ENCODE data around the gene GPR17.

The GPR17 gene

DNA sequence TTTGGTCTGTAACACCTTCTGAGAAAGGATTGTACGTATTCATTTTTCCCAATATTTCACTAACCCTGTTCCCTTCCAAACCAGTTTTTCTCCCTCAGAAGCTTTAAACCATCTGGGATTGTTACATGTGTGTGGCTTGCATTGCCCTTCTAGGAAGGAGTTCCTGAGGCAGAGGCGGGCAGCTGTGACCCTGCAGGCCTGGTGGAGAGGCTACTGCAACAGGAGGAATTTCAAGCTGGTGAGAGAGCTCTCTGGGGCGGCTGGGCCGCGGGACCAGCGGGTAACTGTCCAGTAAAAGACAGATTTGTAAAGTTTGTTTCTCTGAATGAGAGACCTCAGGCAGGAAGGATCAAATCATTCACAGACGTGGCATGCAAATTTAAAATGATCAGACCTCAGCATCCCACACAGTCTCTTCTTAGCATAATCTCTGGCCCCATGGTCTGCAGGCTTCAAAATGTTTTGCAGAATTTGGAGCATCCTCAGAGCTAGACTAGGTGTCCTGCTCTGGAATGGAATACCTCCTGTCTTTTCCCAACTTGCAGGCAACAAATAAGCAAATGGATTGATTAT is 40.2 kb upstream of the GPR17 start:
- TF ChIP-seq, protein P1, sequence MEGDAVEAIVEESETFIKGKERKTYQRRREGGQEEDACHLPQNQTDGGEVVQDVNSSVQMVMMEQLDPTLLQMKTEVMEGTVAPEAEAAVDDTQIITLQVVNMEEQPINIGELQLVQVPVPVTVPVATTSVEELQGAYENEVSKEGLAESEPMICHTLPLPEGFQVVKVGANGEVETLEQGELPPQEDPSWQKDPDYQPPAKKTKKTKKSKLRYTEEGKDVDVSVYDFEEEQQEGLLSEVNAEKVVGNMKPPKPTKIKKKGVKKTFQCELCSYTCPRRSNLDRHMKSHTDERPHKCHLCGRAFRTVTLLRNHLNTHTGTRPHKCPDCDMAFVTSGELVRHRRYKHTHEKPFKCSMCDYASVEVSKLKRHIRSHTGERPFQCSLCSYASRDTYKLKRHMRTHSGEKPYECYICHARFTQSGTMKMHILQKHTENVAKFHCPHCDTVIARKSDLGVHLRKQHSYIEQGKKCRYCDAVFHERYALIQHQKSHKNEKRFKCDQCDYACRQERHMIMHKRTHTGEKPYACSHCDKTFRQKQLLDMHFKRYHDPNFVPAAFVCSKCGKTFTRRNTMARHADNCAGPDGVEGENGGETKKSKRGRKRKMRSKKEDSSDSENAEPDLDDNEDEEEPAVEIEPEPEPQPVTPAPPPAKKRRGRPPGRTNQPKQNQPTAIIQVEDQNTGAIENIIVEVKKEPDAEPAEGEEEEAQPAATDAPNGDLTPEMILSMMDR (IDR thresholded peaks at IDR 0.05) = no peak

- TF ChIP-seq, protein P1 (IDR thresholded peaks at IDR 0.05) = no peak
Measured at GRCh38 chr2:127606625-127607398, 39.1 kb upstream of the GPR17 start.

- TF ChIP-seq, protein P1 (IDR thresholded peaks at IDR 0.05) = no peak
Measured at GRCh38 chr2:127607399-127607908, 38.5 kb upstream of the GPR17 start.

DNA sequence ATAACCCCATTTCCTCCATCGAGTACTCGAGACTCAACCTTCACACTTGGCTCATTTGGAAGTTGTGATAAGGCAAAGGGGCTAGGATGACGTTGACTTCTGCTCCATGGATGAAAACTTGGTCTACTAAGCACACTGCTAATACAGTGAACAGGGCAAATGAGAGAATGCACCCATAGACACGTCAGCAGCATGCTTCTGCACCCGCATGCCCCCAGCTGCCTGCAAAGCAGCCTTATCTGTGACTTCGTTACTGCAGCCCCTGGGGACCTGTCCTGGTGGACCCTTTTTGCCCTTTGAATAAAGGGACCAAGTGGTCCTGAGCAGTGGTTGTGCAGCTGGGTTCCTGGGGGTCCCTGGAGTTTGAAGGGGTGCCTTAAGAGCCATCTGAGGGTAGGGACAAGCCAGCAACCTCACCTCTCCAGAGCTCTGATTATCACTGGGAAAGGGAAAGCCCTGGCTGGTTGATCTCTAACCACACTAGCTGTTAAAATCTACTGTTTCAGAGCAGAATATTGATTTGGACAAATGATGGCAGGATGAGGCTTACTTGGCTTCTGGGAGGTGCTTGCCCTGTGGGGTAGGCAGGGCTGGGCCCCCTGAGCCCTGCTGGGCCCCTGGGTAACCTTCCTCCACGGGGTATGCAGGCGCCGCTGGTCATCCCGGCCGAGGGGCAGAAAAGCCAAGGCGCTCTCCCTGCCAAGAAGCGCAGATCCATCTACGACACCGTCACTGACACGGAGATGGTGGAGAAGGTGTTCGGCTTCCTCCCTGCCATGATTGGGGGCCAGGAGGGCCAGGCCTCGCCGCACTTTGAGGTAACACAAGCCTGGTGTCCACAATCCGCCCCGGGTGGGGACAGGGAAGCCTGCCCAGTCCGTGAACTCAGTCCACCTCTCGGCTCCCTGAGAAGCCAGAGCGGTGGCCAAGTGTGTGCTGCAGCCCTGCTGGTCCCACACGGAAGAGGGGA is 37.6 kb upstream of the GPR17 start:
- TF ChIP-seq, protein P1 (IDR thresholded peaks at IDR 0.05) = no peak

GRCh38 chr2:127609031-127609751 is 36.8 kb upstream of the GPR17 start:
- TF ChIP-seq, protein P1 (IDR thresholded peaks at IDR 0.05) = no peak

- TF ChIP-seq, protein P1 (IDR thresholded peaks at IDR 0.05) = no peak
Measured at GRCh38 chr2:127609818-127610217, 36.1 kb upstream of the GPR17 start.

DNA sequence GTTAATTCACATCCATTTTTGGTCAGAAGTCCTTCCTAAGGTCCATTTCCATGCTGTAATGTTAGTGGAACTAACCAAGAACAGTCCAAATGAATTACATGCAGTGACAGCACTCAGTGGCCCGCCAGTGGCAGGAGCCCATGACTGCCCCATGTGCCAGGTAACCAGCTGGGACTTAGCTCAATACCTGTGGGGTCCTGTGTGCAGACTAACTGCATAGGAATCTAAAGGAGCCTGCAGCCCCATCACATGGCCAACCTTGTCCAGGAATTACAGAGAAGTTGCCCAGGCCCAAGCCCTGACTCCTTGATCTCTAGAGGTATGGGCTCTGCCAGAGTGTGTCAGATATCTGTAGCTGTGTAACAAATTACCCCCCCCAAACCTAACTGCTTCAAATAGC is 35.4 kb upstream of the GPR17 start:
- TF ChIP-seq, protein P1 (IDR thresholded peaks at IDR 0.05) = no peak

All from LNCAP (cell line).